Liver (tissue), 9 donors: ENCODE results near the gene TCF7L1. TPM values are rescaled to one million over a fixed set of nuclear protein-coding genes. Genes with fewer than 3 reads are reported as not detected.

Experiments
- DNase-seq: peaks from one replicate; pipeline ENCODE4 v3.0.0-alpha.2; 2017; ENCODE audit warnings: low spot score
- H3K27ac ChIP-seq, 2 donors: one replicate each; pipeline ENCODE4 v1.7.0; 2013; ENCODE audit warnings: inconsistent platforms in 2 of 2, low read length in 2 of 2, control low read depth in 1 of 2, low read depth in 1 of 2, mild to moderate bottlenecking in 1 of 2
- H3K27me3 ChIP-seq, 4 donors: one replicate each; pipeline versions ENCODE4 v1.6.1 to v1.7.0; 2013; ENCODE audit warnings: low read length in 3 of 4, inconsistent platforms in 1 of 4, mild to moderate bottlenecking in 1 of 4, moderate library complexity in 1 of 4; ENCODE audit not compliant: control insufficient read depth in 4 of 4, insufficient read depth in 4 of 4
- H3K36me3 ChIP-seq, 4 donors: one replicate each; pipeline versions ENCODE4 v1.6.1 to v1.7.0; 2013; ENCODE audit warnings: low read length in 3 of 4, mild to moderate bottlenecking in 3 of 4, low read depth in 1 of 4, moderate library complexity in 1 of 4; ENCODE audit not compliant: control insufficient read depth in 4 of 4, insufficient read depth in 3 of 4
- H3K4me1 ChIP-seq, 4 donors: one replicate each; pipeline versions ENCODE4 v1.6.1 to v1.7.0; 2013; ENCODE audit warnings: low read length in 3 of 4, mild to moderate bottlenecking in 3 of 4, moderate library complexity in 1 of 4; ENCODE audit not compliant: control insufficient read depth in 4 of 4, insufficient read depth in 4 of 4
- H3K4me3 ChIP-seq, 3 donors: one replicate each; pipeline versions ENCODE4 v1.6.1 to v1.7.0; 2013; ENCODE audit warnings: low read length in 3 of 3, control low read depth in 1 of 3, low read depth in 1 of 3, mild to moderate bottlenecking in 1 of 3
- H3K9ac ChIP-seq, 2 donors: one replicate each; pipeline ENCODE4 v1.7.0; 2013; ENCODE audit warnings: low read length in 2 of 2, mild to moderate bottlenecking in 2 of 2, moderate library complexity in 2 of 2, control low read depth in 1 of 2, low read depth in 1 of 2
- H3K9me3 ChIP-seq, 4 donors: one replicate each; pipeline versions ENCODE4 v1.6.1 to v1.7.0; 2013; ENCODE audit warnings: low read length in 3 of 4; ENCODE audit not compliant: control insufficient read depth in 4 of 4
- EGR1 ChIP-seq, 2 donors: IDR thresholded peaks; 2 replicates each; pipeline ENCODE4 v1.6.1; 2016 to 2018; ENCODE audit warnings: antibody characterized with exemption in 2 of 2, low read depth in 2 of 2
- FOXA1 ChIP-seq: IDR thresholded peaks from 2 replicates; pipeline ENCODE4 v1.6.1; 2016; ENCODE audit warnings: antibody characterized with exemption
- GABPA ChIP-seq, 2 donors: IDR thresholded peaks in 1 of 2; conservative IDR thresholded peaks in 1 of 2; 2 replicates each; pipeline ENCODE4 v1.6.1; 2016; ENCODE audit warnings: antibody characterized with exemption in 2 of 2, mild to moderate bottlenecking in 1 of 2, moderate library complexity in 1 of 2
- HNF4A ChIP-seq, 2 donors: conservative IDR thresholded peaks; 2 replicates each; pipeline ENCODE4 v1.6.1; 2016; ENCODE audit warnings: antibody characterized with exemption in 2 of 2, mild to moderate bottlenecking in 2 of 2
- HNF4G ChIP-seq: IDR thresholded peaks from 2 replicates; pipeline ENCODE4 v1.6.1; 2016; ENCODE audit warnings: antibody characterized with exemption
- JUND ChIP-seq, 2 donors: IDR thresholded peaks; 2 replicates each; pipeline ENCODE4 v1.6.1; 2016; ENCODE audit warnings: antibody characterized with exemption in 2 of 2
- NR2F2 ChIP-seq: IDR thresholded peaks from 2 replicates; pipeline ENCODE4 v1.6.1; 2016; ENCODE audit warnings: antibody characterized with exemption
- RAD21 ChIP-seq, 2 donors: IDR thresholded peaks; 2 replicates each; pipeline ENCODE4 v1.6.1; 2016; ENCODE audit warnings: antibody characterized with exemption in 2 of 2, mild to moderate bottlenecking in 2 of 2
- RXRA ChIP-seq, 2 donors: IDR thresholded peaks; 2 replicates each; pipeline ENCODE4 v1.6.1; 2017 to 2018; ENCODE audit warnings: antibody characterized with exemption in 2 of 2, mild to moderate bottlenecking in 1 of 2
- SP1 ChIP-seq: IDR thresholded peaks from 2 replicates; pipeline ENCODE4 v1.6.1; 2018; ENCODE audit warnings: antibody characterized with exemption, mild to moderate bottlenecking
- TAF1 ChIP-seq: conservative IDR thresholded peaks from 2 replicates; pipeline ENCODE4 v1.6.1; 2016; ENCODE audit warnings: antibody characterized with exemption, mild to moderate bottlenecking
- ZBTB33 ChIP-seq: IDR thresholded peaks from 2 replicates; pipeline ENCODE4 v1.6.1; 2016; ENCODE audit warnings: antibody characterized with exemption
- WGBS: extraction: QIAGEN DNeasy Blood & Tissue Kit; methylation state at CpG from one replicate; pipeline ENCODE4 v1.1.7; 2013; 5-methylcytosine and 5-hydroxymethylcytosine counted together
- polyA plus RNA-seq, 2 donors: library from polyadenylated mRNA; stranded (reverse) in 1 of 2; unstranded in 1 of 2; fragments of 200-250 nt in 1 of 2; fragments of >200 nt in 1 of 2; fragmentation: Nextera tagmentation in 1 of 2; extraction: Ambion mirVana in 1 of 2; gene quantifications; one replicate each; pipeline versions ENCODE4 v1.2.1 to v1.2.3, GENCODE V29; 2013 to 2015
- total RNA-seq, 2 donors: library from RNA; depleted of rRNA; stranded (reverse); fragments of >200 nt; gene quantifications; one replicate each; pipeline ENCODE4 v1.2.3, GENCODE V29; 2014
- TF ChIP-seq, protein P1 (sequence below): IDR thresholded peaks from 2 replicates; pipeline ENCODE4 v1.6.1; 2016; ENCODE audit warnings: antibody characterized with exemption
- TF ChIP-seq, protein P2 (sequence below): IDR thresholded peaks from 2 replicates; pipeline ENCODE4 v1.6.1; 2016; ENCODE audit warnings: antibody characterized with exemption, mild to moderate bottlenecking
- TF ChIP-seq, protein P3 (sequence below): fragments of 150-350 bp; IDR thresholded peaks from 2 replicates; pipeline ENCODE4 v1.5.1; 2017; ENCODE audit warnings: improper control_type of control experiment, low read depth, low read length; ENCODE audit not compliant: missing input control
- TF ChIP-seq, protein P4 (sequence below): IDR thresholded peaks from 2 replicates; pipeline ENCODE4 v1.6.1; 2016; ENCODE audit warnings: antibody characterized with exemption
- donor health status: healthy.
- donor health status: healthy.
- donor health status: healthy.
- donor health status: healthy.
- donor health status: healthy.

The TCF7L1 gene
- total and polyA plus RNA-seq, 4 donors: 1.6 to 6.0 (median 4.8) TPM

DNA sequence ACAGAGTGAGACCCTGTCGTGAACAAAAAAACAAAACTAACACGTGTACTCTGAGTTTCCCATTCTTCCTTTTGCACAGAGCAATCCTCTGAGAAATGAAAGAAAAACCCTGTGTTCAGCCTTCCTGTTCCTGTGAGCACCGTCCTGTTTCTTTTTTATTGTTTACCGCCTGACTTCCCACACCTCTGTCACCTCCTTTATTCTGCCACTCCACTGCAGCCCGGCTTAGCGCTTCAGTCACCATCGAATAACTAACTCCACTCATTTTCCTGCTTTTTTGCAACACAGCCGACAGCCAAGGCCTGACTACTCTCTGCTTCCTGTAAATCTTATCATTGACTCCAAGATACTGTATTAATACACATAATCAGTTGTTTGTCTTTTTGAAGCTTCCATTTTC, 153.7 kb downstream of the TCF7L1 start:
- no peak overlapping the region for H3K27ac ChIP-seq
- peaks cover 0 to 6% (median under 1%) of the 10 kb centered on the region in 4 donors for H3K4me1 ChIP-seq
- 69% methylated on average over 8 of the region's 8 CpGs for WGBS
- TF ChIP-seq EGR1 (IDR thresholded peaks at IDR 0.05; ENCODE audit: low read depth in 2 of 2): no peak
- TF ChIP-seq HNF4G: no peak
- no peak for TF ChIP-seq SP1
- no peak for TF ChIP-seq ZBTB33
- TF ChIP-seq, protein P1, sequence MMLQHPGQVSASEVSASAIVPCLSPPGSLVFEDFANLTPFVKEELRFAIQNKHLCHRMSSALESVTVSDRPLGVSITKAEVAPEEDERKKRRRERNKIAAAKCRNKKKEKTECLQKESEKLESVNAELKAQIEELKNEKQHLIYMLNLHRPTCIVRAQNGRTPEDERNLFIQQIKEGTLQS: no peak
- no peak for TF ChIP-seq RXRA (IDR thresholded peaks at IDR 0.05)
- TF ChIP-seq, protein P2, sequence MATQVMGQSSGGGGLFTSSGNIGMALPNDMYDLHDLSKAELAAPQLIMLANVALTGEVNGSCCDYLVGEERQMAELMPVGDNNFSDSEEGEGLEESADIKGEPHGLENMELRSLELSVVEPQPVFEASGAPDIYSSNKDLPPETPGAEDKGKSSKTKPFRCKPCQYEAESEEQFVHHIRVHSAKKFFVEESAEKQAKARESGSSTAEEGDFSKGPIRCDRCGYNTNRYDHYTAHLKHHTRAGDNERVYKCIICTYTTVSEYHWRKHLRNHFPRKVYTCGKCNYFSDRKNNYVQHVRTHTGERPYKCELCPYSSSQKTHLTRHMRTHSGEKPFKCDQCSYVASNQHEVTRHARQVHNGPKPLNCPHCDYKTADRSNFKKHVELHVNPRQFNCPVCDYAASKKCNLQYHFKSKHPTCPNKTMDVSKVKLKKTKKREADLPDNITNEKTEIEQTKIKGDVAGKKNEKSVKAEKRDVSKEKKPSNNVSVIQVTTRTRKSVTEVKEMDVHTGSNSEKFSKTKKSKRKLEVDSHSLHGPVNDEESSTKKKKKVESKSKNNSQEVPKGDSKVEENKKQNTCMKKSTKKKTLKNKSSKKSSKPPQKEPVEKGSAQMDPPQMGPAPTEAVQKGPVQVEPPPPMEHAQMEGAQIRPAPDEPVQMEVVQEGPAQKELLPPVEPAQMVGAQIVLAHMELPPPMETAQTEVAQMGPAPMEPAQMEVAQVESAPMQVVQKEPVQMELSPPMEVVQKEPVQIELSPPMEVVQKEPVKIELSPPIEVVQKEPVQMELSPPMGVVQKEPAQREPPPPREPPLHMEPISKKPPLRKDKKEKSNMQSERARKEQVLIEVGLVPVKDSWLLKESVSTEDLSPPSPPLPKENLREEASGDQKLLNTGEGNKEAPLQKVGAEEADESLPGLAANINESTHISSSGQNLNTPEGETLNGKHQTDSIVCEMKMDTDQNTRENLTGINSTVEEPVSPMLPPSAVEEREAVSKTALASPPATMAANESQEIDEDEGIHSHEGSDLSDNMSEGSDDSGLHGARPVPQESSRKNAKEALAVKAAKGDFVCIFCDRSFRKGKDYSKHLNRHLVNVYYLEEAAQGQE: no peak
- TF ChIP-seq, protein P3, sequence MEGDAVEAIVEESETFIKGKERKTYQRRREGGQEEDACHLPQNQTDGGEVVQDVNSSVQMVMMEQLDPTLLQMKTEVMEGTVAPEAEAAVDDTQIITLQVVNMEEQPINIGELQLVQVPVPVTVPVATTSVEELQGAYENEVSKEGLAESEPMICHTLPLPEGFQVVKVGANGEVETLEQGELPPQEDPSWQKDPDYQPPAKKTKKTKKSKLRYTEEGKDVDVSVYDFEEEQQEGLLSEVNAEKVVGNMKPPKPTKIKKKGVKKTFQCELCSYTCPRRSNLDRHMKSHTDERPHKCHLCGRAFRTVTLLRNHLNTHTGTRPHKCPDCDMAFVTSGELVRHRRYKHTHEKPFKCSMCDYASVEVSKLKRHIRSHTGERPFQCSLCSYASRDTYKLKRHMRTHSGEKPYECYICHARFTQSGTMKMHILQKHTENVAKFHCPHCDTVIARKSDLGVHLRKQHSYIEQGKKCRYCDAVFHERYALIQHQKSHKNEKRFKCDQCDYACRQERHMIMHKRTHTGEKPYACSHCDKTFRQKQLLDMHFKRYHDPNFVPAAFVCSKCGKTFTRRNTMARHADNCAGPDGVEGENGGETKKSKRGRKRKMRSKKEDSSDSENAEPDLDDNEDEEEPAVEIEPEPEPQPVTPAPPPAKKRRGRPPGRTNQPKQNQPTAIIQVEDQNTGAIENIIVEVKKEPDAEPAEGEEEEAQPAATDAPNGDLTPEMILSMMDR: no peak
- no peak for TF ChIP-seq HNF4A (conservative IDR thresholded peaks at IDR 0.05)
- no peak for TF ChIP-seq RAD21 (IDR thresholded peaks at IDR 0.05)
- no peak for TF ChIP-seq NR2F2
- TF ChIP-seq GABPA (IDR thresholded peaks at IDR 0.05 in 1 of 2, conservative IDR thresholded peaks at IDR 0.05 in 1 of 2): no peak
- no peak overlapping the region for H3K9ac ChIP-seq
- no peak overlapping the region for H3K4me3 ChIP-seq
- H3K27me3 ChIP-seq: no peaks in the 10 kb centered on the region
- no peaks in the 10 kb centered on the region for H3K9me3 ChIP-seq
- no peak for DNase-seq
- H3K36me3 ChIP-seq: no peaks in the 10 kb centered on the region

DNA sequence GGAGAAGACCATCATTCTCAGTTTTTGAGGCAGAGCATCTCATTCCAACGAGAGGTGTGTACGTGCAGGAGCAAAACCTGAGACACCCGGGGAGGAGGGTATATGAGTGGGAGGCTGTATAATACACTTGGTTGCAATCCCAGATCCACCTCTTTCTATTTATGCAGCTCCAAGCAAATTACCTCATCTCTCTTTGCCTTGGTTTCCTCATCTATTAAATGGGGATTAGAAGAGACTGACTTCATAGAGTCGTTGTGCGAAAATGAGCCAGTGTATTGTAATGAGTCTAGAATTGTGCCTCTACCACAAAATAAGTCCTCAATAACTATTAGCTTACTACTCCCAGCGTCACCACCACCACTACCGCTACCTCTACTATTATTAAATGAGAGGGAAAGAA, 154.5 kb downstream of the TCF7L1 start:
- no peaks in the 10 kb centered on the region for H3K36me3 ChIP-seq
- H3K27ac ChIP-seq: no peak overlapping the region
- DNase-seq: no peak
- TF ChIP-seq TAF1: no peak
- no peak for TF ChIP-seq JUND (IDR thresholded peaks at IDR 0.05)
- no peak for TF ChIP-seq GABPA (IDR thresholded peaks at IDR 0.05 in 1 of 2, conservative IDR thresholded peaks at IDR 0.05 in 1 of 2)
- TF ChIP-seq, protein P3: no peak
- TF ChIP-seq FOXA1: no peak
- TF ChIP-seq, protein P2: no peak
- no peak for TF ChIP-seq HNF4A (conservative IDR thresholded peaks at IDR 0.05)
- no peak for TF ChIP-seq EGR1 (IDR thresholded peaks at IDR 0.05; ENCODE audit: low read depth in 2 of 2)
- TF ChIP-seq, protein P4, sequence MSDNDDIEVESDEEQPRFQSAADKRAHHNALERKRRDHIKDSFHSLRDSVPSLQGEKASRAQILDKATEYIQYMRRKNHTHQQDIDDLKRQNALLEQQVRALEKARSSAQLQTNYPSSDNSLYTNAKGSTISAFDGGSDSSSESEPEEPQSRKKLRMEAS: no peak
- TF ChIP-seq HNF4G: no peak
- no peak for TF ChIP-seq RXRA (IDR thresholded peaks at IDR 0.05)

More for the DNA sequence above, 154.5 kb downstream of the TCF7L1 start:
- WGBS: 97% methylated on average over 7 of the region's 7 CpGs
- H3K9ac ChIP-seq: no peak overlapping the region
- H3K4me3 ChIP-seq: no peak overlapping the region
- H3K27me3 ChIP-seq: no peaks in the 10 kb centered on the region
- H3K4me1 ChIP-seq: peaks cover 0 to 6% (median under 1%) of the 10 kb centered on the region in 4 donors
- H3K9me3 ChIP-seq: no peaks in the 10 kb centered on the region
